ENCODE data around the gene CSNK1G2.

The CSNK1G2 gene

DNA sequence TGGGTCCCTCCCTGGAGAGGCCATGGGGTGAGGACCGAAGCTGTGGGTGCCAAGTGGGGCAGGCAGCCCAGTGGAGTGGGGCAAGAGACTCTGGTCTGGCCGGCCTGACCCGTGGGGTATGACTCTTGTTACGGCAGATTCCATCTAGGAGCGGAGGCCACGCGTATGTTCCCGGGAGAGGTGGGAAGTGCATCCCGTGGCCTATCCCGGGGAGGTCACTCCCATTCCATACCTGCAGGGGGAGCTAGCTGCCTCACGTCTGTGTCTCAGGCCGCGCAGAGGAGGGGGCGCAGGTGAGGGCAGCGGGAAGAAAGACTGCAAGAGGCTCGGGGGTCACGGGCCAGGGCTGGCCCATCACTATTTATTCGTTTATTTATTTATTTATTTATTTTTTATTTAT, 4.9 kb downstream of the CSNK1G2 start:
- no peak for DNase-seq

DNA sequence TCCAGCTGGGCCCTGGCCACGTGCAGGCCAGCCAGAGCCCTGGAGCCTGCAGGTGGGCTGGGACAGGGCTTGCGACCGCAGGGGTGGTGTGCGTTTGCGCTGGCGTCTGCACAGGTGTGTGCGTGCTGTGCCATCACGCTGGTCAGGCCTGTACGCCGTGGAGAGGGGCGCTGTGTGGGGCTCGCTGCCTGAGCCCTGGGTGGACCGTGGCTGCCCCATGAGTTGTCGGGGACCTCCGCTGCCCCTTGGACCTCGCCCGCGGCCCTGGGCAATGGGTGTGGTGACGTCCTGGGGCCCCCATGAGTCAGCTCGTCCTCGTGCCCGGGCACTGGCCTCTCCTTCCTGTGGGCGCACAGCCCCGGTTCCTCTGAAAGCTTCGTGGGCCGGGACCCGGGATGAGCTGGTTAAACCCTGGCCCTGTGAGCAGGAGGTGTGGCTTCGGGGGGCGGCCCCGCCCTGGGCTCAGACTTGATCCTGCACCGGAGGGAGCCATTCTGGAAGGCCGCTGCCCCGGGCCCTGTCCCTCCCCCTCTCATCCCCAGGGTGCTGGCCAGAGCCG, 6.8 kb downstream of the CSNK1G2 start:
- DNase-seq, result no peak

DNA sequence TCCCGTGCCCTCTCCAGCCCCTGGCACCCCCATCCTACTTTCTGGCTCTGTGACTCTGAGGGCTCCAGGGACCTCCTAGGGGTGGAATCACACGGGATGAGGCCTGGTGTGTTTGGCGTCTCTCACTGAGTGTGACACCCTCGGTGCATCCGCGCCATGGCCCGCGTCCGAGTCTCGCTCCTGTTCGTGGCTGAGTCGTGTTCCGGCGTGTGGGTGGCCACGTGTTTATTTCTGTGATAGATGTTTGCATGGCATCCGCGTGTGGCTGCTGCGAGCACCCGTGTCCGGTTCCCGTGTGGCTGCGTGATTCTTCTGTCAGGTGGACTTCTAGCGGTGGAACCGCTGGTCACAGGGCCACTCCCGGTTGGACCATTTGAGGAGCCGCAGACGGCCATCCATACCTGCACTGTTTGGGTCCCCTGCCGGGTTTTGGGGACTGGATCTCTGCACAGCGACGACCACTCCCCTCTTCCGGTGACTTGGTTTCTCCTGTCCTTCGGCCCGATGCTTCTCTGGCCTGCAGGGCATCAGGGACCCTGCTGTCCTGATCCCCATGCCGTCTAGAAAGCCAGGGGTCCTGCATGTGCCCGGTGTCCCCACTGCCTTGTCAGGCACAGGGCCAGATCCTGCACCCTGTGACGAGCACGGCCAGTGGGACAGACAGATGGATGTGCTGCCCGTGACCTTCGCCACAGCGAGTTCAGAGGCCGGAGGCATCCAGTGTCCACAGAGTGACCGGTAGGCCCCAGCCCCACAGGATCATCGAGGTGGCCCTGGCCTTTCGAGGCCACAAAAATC, 8.5 kb downstream of the CSNK1G2 start:
- DNase-seq, result no peak

DNA sequence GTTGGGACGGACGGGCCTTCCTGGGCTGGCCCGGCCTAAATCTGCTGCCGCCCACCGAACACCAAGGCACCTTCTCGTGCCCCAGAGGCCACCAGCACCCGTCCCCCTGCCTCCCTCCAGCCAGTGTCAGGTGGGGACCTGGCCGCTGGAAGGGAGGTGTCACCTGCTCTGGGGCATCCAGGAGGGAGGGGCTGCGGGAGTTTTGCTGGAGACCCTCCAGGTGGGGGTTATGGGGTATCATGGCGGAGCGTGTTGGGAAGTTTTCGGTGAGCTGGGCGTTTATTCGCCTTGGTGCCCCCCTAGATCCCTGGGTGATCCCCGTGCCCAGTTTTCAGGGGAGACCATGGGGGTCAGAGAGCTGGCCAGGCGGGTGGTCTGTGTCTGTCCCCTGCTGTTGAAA, 9.7 kb downstream of the CSNK1G2 start:
- DNase-seq, result no peak

DNA sequence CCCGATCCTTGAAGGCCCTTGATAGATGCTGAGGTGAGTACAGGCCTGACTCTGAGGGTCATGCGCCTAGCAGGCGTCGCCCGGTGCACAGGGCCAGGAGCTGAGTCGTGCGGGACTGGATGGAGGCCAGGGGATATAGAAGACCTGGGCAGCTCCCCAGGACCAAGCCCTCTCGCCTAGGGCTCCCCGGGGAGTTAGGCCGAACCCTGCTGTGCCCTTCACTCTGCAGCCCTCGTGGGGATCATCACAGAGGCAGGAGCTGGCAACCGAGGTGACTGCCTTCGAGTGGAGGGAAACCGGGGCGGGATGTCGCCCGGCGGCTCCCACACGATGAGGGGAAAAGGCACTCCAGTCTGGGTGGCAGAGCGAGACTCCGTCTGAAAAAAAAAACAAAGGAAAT, 11.7 kb downstream of the CSNK1G2 start:
- no peak for DNase-seq

DNA sequence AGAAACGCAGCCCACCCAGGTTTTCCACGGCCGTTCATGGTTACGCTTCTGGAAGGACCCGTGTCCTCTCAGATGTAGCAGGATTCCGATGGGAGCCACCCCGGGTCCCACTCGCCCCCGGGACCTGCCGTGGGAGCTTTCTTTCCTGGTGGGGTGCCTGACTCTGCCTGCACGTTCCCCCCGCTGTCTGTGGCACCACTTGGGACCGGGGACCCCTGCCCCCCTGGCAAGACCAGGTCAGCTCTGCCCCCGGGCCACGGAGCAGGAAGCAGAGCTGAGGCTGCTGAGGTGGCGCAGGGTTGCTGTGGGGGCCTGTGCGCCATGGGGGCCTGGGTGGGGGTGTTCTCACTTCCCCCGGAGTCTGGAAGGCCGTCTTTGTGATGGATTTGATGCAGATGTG, 12.1 kb downstream of the CSNK1G2 start:
- no peak for DNase-seq

DNA sequence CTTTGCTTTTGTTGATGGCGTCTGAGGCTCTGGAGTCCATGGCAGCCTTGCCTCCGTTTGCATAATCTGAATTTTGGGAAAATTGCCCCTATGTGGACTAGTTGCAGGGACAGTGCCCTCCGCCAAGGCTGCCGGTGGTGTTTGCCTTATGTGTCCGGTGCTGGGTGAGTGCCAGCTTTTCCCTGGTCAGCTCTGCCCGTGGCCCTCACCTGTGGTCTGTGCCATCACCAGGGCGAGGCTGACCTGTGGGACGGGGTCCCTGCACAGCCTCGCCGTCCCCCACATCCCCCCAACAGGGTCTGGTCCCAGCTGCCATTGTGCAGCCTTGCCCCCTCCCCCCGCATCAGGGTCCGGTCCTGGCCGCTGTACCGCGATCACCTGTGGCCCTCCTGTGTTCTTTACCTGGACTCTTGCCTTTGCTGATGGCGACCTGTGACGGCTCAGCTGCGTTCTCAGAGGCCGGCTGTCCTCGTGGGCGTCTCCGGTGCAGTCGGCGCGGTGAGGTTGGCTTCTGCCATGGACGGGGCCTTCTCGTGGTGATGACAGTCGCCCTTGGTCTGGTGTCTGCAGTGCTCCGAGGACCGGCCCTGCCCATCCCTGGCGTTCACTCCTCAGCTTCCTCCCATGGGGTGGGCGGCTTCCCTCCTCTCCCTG, 12.6 kb downstream of the CSNK1G2 start:
- DNase-seq, result no peak

DNA sequence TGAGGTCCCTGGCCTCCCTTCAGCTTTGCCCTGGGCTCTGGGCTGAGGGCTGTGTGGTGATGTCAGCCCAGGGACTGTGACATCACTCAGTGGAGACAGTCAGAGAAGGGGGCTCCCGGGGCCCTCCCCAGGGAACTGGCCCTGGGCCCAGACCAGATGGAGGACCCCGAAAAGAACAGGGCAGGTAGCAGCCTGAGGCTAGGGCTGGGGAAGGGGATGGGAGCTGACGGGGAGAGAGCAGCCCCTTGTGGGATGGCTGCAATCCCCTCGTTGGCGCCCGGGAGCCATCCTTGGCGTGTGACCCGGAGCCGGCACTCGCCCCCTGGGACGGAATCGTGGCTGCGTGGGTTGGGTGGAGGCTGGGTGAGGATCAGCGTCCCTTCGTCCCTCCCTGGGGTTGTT, 13.6 kb downstream of the CSNK1G2 start:
- DNase-seq, result no peak

DNA sequence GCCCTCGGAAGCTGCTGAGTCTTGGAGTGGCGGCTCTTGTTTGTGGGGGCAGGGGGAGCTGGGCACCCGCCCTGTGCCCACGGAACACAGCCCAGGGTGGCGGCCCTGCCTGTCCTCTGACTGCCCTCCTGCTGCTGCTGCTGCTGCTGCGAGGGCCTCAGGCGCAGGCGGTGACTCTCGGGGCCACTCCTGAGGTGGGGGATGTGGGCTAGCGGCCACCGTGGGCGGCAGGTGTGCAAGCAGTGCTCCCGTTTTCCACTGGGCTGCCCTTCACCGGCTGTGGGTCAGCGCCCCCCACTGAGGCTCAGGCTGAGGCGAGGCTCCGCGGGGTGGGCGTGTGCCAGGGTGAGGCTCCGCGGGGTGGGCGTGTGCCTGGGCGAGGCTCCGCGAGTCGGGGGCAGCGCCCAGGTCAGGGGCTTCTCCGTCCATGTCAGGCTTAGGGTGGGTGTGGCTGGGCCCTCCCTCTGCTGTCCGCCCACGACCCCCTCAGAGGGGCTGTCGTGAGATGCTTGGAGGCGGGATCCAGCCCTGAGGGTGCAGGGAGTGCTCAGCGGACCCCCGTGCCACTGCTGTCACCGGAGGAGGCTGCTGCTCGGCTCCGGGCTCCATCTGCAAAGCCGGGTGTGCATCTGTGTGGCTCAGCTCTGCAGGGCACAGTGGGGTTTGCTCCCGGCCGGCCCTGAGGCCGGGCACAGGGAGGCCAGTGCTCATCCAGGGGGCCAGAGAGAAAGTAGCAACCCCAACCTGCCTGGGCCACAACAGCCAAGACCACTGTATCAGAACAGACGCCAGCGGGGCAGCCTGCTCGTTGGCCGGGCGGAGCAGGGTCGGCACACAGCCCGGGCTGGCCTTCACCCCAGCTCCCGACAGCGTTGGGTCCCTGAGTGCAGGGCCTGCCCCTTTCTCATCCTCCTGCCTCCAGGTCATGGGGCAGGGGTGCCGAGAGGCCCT, 14.5 kb downstream of the CSNK1G2 start:
- no peak for DNase-seq

DNA sequence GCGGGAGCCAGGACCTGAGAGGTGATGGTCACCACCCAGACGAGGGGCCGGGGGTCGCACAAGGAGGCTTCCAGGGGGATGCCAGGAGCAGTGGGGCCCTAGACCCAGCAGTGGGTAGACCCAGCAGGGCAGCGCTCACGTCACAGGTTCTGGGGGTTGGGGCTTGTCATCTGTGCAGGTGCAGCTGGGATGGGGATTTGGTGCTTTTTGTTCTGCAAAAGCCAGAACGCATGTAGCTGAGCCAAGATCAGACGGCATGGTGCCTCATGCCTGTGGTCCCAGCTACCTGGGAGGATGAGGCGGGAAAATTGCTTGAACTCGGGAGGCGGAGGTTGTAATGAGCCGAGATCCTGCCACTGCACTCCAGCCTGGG, 15.1 kb downstream of the CSNK1G2 start:
- DNase-seq, result no peak

DNA sequence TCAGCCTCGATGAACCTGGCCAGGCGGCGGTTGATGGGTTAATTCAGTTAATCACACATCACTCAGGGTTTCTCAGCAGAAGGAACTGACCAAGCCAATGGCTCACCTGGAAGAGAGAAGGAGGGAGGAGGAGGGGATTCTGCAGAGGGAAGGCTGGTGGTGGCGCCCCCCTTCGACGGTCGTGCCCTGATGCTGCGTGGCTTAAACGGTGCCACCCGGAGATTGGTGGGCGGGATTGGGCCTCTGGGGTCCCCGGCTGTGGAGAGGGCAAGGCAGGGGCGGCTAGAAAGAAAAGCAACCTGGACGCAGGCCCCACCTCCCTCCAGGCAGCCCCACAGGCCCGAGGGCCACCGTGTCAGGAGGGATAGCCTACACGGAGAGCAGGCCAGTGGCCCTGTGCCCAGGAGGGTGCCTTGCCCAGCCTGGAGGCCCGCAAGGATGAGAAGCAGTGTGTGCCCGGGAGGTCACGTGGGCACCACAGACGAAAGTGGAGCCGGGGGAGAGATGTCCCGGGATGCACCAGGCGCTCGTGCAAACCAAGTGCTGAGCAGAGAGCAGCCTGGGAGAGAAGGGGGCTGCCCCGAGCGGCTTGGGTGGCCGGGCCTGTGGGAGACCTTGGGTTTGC, 16.0 kb downstream of the CSNK1G2 start:
- DNase-seq, result no peak

DNA sequence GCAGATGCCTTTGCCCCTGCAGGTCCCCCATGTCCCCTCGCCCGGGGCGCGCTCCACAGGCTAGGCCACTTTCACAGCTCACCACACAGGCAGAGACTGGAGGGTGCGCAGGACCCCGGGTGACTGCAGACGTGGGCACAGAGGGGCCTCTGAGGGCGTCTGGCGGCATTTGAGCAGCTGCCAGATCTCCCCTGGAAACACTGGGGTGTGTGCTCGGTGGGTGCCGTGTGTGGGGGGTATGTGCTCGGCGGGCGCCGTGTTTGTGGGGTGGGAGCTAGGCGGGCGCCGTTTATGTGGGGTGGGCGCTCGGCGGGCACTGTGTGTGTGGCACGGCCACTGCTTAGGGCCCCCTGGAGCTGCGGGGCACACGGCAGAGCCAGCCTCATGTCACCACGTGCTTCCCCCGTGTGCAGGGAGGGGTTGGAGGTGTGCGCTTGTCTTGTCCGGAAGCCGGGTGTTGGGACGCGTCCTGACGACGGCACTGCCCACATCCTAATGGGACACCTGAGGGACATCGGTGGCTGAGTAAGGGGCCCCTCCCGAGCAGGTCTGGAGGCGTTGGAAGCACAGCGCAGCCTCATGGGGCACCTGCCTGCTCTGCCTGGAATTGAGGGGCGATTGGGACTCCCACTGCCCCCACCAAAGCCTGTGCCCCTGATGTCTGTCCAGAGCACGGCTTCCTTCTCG, 16.7 kb downstream of the CSNK1G2 start:
- no peak for DNase-seq

DNA sequence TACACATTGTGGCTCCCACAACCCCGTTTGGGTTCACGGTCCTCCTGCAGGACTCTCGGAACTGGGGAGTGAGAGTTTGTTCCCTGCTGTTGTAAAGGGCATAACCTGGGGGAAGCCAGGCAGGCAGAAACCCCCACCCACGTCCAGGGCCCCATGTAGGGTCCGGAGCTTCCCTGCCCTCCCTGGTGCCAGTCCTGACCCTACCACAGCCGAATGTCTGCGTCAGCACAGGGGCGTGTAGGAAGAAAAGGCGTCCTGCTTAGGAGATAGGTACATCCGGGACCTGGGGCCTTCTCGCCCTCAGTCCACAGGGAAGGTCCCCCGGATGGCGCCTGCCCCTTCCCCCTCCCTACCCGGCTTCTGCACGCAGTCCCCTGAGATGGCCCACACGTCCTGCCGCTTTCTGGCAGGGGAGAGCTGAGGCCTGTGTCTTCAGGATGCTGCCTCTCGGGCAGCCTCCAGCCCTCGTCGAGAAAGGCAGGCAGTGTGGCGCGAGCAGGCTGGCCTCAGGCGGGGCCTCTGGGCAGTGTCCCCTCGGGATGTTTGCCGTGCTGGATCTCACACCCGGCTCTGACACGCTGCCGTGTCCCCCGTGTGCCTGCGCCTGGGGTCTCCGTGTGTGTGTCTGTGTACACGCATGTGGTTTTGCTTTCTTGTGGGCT, 19.1 kb downstream of the CSNK1G2 start:
- no peak for DNase-seq

DNA sequence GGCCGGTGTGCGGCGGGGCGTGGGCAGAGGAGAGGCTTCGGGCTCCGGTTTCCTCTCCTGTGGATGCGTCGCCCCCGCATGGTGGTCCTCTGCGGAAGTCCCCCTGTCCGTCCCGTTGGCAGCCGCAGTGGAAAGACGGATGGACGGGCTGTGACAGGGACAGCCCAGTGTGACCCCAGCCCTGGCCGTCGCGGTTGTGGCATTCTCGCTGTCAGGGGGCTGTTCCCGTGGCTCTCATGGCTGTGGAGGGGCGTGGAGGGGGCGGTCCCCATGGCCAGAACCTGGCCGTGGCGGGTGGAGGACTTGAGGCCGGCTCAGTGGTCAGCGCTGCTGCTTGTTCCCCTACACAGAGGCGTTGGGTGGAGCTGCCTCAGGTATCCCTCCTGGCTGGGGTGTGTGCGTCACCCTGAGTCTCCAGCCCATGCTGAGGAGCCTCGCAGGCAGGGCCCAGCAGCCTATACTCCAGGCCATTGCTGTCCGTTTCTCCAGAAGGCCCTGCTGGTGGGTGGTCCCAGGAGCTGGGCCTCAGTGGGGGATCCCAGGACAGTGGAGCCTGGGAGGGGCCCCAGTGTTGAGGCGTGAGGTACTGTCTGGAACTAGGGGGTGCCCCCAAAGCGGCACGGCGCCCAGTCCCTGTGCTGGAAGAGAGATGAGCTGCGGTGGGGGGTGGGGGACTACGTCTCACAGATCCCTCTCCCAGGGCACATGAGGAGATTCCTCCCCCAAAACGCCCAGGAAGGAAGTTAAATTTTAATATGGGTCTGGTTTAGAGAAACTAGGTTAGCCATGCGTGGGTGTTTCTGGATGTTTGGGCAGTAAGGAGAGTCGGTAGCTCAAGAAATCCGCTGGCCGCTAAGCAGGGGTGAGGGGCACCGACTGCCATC, 20.3 kb downstream of the CSNK1G2 start:
- DNase-seq, result no peak

DNA sequence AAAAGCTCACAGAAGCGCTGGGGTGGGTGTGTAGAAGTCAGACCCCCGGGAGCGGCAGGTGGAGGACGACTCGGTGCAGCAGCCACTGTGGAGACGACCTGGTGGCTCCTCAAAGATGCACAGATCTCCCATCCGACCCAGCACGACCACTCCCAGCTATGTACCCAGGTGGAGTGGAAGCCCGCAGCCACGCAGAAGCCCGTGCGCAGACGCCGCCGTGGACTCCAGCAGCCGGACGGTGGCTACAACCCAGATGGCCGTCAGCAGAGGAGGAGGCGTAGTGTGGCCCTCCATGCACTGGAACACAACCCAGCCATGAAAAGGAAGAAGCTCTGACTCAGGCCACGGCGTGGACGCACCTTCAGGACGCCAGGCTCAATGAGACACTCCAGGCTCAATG, 21.7 kb downstream of the CSNK1G2 start:
- DNase-seq, result no peak

DNA sequence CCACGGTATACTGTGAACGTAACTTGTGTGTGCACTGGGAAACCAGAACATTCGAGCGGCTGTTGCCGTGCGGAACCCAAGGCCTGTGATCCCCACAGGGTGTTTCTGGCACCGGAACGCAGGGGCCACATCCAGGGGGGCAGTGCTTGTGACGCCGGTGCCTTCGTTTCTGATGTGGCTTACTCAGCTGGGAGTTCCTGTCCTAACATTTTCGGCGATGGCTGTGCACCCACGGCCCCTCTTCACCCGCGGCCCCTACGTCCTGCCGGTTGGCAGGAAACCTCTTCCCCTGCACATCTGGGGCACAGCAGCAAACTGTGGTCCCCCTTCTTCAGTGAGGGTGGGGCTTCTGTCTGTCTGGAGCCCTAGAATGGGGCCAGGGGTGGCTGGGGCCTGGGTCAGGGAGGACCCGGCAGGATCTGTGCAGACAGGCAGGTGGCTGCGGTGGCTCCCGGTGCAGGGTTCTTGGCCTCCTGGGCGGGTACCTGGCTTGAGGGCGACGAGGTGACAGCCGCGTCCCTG, 26.2 kb downstream of the CSNK1G2 start:
- DNase-seq, result no peak

DNA sequence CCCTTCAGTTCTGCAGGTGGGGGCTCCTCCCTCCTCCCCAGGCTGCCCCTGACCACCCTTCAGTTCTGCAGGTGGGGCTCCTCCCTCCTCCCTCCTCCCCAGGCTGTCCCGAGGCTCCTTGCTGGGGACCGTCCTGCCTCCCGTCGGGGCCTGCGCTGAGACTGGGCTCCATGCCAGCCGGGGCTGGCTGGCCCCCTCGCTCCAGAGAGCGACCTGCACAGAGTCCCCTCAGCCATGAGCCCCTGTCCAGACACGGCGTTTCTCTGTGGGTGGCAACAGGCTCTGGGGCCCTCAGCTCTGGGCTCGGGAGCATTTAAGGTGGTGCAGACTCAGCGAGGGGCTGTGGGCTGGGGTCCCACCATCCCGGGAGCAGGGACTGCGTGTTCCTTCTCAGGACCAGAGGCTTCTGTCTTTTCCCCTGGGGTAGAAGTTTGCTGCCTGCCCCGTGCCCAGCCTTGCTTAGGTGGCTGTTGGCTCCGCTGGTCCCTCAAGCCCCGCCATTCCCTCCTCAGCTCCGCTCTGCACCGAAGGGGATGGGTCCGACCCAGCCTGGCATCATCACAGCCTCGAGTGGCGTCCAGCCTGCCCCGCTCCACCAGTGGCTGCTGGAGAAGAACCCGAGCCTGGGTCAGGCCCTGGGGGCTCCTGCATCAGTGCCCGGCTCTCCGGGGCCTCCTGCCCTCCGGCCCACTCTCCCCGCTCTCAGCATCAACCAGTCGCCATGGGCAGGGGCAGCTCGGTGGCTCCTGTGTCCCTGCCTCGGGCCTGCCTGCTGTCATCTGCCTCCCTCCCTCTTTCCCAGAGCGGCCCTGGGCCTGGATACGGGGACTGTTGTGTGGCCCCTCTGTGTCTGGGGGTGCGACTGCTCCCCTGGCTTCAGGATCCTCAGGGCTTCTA, 27.6 kb downstream of the CSNK1G2 start:
- DNase-seq, result no peak

DNA sequence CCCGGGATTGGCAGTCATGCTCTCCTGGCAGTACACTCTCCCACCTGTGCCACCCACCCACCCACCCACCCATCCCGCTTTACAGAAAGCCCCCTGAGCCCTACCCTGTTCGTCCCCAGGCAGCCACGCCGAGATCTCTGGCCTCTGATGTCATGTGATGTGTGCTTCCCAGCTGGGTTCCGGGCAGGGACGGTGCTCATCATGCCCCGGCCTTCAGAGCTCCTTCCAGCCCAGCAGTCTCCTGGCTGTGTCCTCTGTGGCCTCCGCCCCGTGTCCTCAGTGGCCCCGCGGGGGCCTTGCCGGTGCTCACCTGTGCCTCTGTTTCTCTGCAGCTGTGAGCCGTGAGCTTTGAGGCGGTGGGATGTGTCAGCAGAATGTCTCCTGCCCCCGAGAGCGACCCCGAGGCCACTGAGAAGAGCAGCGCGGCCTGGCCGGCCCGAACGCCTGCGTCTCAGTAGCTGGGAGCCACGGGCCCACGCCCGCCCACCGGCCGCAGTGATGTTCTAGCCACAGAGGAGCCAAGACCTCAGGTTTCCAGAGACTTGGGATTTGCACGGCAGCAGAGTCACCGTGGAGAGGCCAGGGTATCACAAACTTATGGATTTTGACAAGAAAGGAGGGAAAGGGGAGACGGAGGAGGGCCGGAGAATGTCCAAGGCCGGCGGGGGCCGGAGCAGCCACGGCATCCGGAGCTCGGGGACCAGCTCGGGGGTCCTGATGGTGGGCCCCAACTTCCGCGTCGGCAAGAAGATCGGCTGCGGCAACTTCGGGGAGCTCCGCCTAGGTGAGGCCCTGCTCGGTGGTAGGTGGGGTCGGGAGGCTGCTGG, 28.4 kb downstream of the CSNK1G2 start:
- DNase-seq, result no peak
